Muscle layer of colon (tissue), 2 donors: Measurements from ENCODE around the gene IER2.

Experiments used
- H3K27ac ChIP-seq: one replicate; pipeline ENCODE4 v1.7.0; 2013; ENCODE audit warnings: low read depth, mild to moderate bottlenecking, low read length, moderate library complexity
- H3K27me3 ChIP-seq, 2 donors: one replicate each; pipeline ENCODE4 v1.7.0; 2013; ENCODE audit warnings: low read length in 2 of 2, mild to moderate bottlenecking in 2 of 2; ENCODE audit not compliant: insufficient read depth in 2 of 2, control insufficient read depth in 1 of 2
- H3K36me3 ChIP-seq: one replicate; pipeline ENCODE4 v1.7.0; 2013; ENCODE audit warnings: mild to moderate bottlenecking, low read length; ENCODE audit not compliant: insufficient read depth
- H3K4me1 ChIP-seq: one replicate; pipeline ENCODE4 v1.7.0; 2013; ENCODE audit warnings: mild to moderate bottlenecking, low read length; ENCODE audit not compliant: insufficient read depth
- H3K4me3 ChIP-seq, 2 donors: one replicate each; pipeline ENCODE4 v1.7.0; 2013; ENCODE audit warnings: low read length in 2 of 2, low read depth in 1 of 2, mild to moderate bottlenecking in 1 of 2, moderate library complexity in 1 of 2
- H3K9ac ChIP-seq: one replicate; pipeline ENCODE4 v1.7.0; 2013; ENCODE audit warnings: low read length
- H3K9me3 ChIP-seq: one replicate; pipeline ENCODE4 v1.7.0; 2013; ENCODE audit warnings: mild to moderate bottlenecking, low read length
- donor health status: abdominal sarcoma.
- donor health status: Adenocarcinoma of cecum.

Gene IER2

GRCh38 chr19:13109361-13110098 lies 40.7 kb upstream of the IER2 start:
- H3K4me1 ChIP-seq, result no peaks in the 10 kb centered on the region
- H3K9ac ChIP-seq, result no peak overlapping the region
- no peak overlapping the region for H3K27ac ChIP-seq
- H3K27me3 ChIP-seq, result no peaks in the 10 kb centered on the region
- H3K36me3 ChIP-seq, result peaks cover 5% of the 10 kb centered on the region
- H3K4me3 ChIP-seq, result no peak overlapping the region
- H3K9me3 ChIP-seq, result no peaks in the 10 kb centered on the region

DNA sequence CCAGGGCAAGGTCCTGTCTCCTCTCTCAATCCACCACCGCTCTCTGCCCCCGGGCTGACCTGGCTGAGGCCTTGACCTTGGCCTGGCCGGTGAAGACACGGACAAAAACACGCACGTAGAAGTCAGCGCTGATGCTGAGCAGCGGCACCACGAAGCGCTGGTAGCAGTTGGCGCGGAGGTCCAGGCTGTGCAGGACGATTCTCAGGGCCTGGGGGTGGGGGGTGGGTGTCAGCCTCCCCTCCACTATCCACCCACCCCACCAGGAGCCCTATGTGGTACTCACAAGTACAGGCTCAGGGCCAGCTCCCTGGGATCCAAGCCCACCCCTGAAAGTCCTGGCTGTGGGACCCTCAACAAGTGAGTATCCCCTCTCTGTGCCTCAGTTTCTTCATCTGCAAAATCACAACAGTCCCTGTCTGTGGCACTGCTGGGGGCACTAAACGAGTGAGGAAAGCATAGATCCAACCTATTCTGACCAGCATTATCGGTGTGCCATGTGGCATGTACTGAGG lies 40.1 kb upstream of the IER2 start:
- Histone ChIP-seq H3K9ac (no peak overlapping the region), H3K27me3 (no peaks in the 10 kb centered on the region), H3K4me3 (no peak overlapping the region), H3K4me1 (no peaks in the 10 kb centered on the region), H3K9me3 (no peaks in the 10 kb centered on the region), H3K36me3 (peaks cover 9% of the 10 kb centered on the region), H3K27ac (no peak overlapping the region)

DNA sequence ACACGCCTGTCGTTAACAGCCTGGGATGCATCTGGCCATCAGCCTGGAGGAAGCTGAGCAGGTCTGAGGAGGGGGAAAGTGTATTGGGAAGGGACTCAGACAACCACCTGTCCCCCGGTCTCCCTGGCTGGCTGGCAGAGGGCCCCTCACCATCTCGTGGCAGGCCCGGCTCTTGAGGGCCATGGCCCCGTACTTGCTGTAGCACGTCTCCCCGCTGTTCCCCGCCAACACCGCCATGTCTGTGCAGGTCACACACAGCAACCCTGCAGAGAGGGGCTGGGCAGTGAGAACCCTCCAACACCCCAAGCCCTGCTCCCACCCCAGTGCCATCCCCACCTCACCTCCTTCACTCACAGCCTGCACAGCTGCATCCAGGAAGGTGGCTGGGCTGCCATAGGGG lies 37.7 kb upstream of the IER2 start:
- H3K36me3 ChIP-seq, result peaks cover 8% of the 10 kb centered on the region
- no peak overlapping the region for H3K9ac ChIP-seq
- H3K9me3 ChIP-seq, result no peaks in the 10 kb centered on the region
- H3K27me3 ChIP-seq, result no peaks in the 10 kb centered on the region
- no peak overlapping the region for H3K4me3 ChIP-seq
- no peak overlapping the region for H3K27ac ChIP-seq
- peaks cover 14% of the 10 kb centered on the region for H3K4me1 ChIP-seq

DNA sequence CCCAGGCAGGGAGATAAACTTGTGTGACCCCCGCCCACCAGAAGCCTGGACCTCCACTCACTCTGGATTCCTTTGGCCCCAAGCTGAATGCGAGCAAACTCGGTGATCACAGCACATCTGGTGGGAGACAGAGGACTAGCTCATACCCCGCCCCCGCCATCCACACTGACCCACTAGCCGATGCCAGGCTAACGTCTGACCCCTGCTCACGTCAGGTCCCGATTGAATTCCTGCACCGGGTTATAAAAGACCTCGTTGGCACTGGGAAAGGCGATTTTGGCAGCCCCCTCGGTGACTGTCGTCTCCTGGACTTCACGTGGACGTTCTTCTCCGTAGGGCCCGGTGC lies 34.3 kb upstream of the IER2 start:
- H3K27ac ChIP-seq, result peak overlapping the region; percentile 81
- H3K9me3 ChIP-seq, result no peaks in the 10 kb centered on the region
- peak overlapping the region; percentile 76 to 92 for H3K4me3 ChIP-seq
- H3K9ac ChIP-seq, result peak overlapping the region; percentile 57
- H3K36me3 ChIP-seq, result peaks cover 6% of the 10 kb centered on the region
- H3K4me1 ChIP-seq, result peaks cover 31% of the 10 kb centered on the region
- H3K27me3 ChIP-seq, result no peaks in the 10 kb centered on the region

GRCh38 chr19:13116282-13117175 lies 33.7 kb upstream of the IER2 start, which contains the start of gene TRMT1:
Gene TRMT1 (minus strand): TSS chr19:13116740. CDS start chr19:13116399, 341 bp downstream.
- Histone ChIP-seq H3K4me3 (peak within 1 kb of the TSS; percentile 76 to 92), H3K36me3 (peaks cover 6% of the 10 kb centered on the region), H3K4me1 (peaks cover 31% of the 10 kb centered on the region)

GRCh38 chr19:13117176-13117771 lies 32.9 kb upstream of the IER2 start:
- Histone ChIP-seq H3K4me1 (peaks cover 31% of the 10 kb centered on the region), H3K9me3 (no peaks in the 10 kb centered on the region), H3K27ac (peak overlapping the region; percentile 81), H3K9ac (no peak overlapping the region), H3K4me3 (peak overlapping the region; percentile 76 to 92), H3K27me3 (no peaks in the 10 kb centered on the region), H3K36me3 (peaks cover 6% of the 10 kb centered on the region)

More at GRCh38 chr19:13116282-13117175, 33.7 kb upstream of the IER2 start, which contains the start of gene TRMT1:
- H3K9ac ChIP-seq, result peak within 1 kb of the TSS; percentile 57
- peak within 1 kb of the TSS; percentile 81 for H3K27ac ChIP-seq
- no peaks in the 10 kb centered on the region for H3K9me3 ChIP-seq
- H3K27me3 ChIP-seq, result no peaks in the 10 kb centered on the region

GRCh38 chr19:13117772-13118423 lies 32.3 kb upstream of the IER2 start, which contains the start of gene NACC1:
Gene NACC1 (plus strand): TSS chr19:13118264. CDS start chr19:13135208, 16,944 bp downstream.
- Histone ChIP-seq H3K9ac (peak within 1 kb of the TSS; percentile 49), H3K27me3 (no peaks in the 10 kb centered on the region), H3K9me3 (no peaks in the 10 kb centered on the region), H3K27ac (peak within 1 kb of the TSS; percentile 81), H3K4me1 (peaks cover 31% of the 10 kb centered on the region), H3K36me3 (peaks cover 6% of the 10 kb centered on the region), H3K4me3 (peak within 1 kb of the TSS; percentile 90 to 92)

- Histone ChIP-seq H3K4me3 (peak overlapping the region; percentile 68 to 90), H3K4me1 (peaks cover 31% of the 10 kb centered on the region), H3K36me3 (peaks cover 6% of the 10 kb centered on the region), H3K27me3 (no peaks in the 10 kb centered on the region), H3K9ac (peak overlapping the region; percentile 49), H3K27ac (peak overlapping the region; percentile 71), H3K9me3 (no peaks in the 10 kb centered on the region)
Observed at GRCh38 chr19:13118424-13119193, 31.6 kb upstream of the IER2 start.

DNA sequence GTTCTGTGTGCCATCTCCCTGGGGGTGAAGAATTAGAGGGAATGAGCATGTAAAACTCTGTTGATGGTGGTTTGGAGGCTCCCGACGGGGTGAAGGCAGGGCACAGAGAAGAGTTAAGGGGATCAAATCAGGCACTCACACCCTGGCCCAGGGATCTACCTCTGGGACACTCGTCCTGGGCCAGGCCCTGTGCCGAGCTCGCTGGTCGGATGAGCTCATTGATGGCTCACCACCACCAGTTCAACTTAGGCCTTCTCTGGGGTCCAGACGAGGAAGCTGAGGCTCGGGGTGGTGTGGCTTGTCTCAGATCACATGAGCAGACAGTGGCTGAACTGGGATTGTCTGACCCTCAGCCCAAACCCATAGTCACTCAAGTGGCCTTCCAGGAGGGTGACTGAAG lies 30.6 kb upstream of the IER2 start:
- Histone ChIP-seq H3K36me3 (peaks cover 6% of the 10 kb centered on the region), H3K4me3 (peak overlapping the region in 1 of 2 donors; percentile 68), H3K27ac (no peak overlapping the region), H3K9ac (peak overlapping the region; percentile 49), H3K4me1 (peaks cover 31% of the 10 kb centered on the region), H3K9me3 (no peaks in the 10 kb centered on the region), H3K27me3 (no peaks in the 10 kb centered on the region)

GRCh38 chr19:13120031-13120430 lies 30.2 kb upstream of the IER2 start:
- Histone ChIP-seq H3K4me3 (peak overlapping the region in 1 of 2 donors; percentile 14), H3K9me3 (no peaks in the 10 kb centered on the region), H3K9ac (no peak overlapping the region), H3K36me3 (peaks cover 3% of the 10 kb centered on the region), H3K27me3 (no peaks in the 10 kb centered on the region), H3K4me1 (peaks cover 31% of the 10 kb centered on the region), H3K27ac (no peak overlapping the region)
